Measurements from ENCODE around the gene TACSTD2.

- TF ChIP-seq, protein P1, sequence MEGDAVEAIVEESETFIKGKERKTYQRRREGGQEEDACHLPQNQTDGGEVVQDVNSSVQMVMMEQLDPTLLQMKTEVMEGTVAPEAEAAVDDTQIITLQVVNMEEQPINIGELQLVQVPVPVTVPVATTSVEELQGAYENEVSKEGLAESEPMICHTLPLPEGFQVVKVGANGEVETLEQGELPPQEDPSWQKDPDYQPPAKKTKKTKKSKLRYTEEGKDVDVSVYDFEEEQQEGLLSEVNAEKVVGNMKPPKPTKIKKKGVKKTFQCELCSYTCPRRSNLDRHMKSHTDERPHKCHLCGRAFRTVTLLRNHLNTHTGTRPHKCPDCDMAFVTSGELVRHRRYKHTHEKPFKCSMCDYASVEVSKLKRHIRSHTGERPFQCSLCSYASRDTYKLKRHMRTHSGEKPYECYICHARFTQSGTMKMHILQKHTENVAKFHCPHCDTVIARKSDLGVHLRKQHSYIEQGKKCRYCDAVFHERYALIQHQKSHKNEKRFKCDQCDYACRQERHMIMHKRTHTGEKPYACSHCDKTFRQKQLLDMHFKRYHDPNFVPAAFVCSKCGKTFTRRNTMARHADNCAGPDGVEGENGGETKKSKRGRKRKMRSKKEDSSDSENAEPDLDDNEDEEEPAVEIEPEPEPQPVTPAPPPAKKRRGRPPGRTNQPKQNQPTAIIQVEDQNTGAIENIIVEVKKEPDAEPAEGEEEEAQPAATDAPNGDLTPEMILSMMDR (conservative IDR thresholded peaks at IDR 0.05; ENCODE audit: low read length): no peak
- TF ChIP-seq EZH2phosphoT487 (IDR thresholded peaks at IDR 0.05; ENCODE audit: borderline replicate concordance): no peak
Measured at GRCh38 chr1:58620259-58620658, 43.2 kb upstream of the TACSTD2 start.
